GM18511 (cell line): Measurements from ENCODE around the gene IFT122.
"Not testable (repeated sequence)": the region's sequence is repeated elsewhere in the genome, so short reads cannot be mapped to it uniquely, and the experiment has no call there.

Source experiments
- ATAC-seq: cut with Tn5 transposase; IDR thresholded peaks from one replicate; pipeline ENCODE4 v1.9.1; 2021; ENCODE audit warnings: mild to moderate bottlenecking, moderate library complexity; ENCODE audit not compliant: unreplicated experiment

The IFT122 gene

DNA sequence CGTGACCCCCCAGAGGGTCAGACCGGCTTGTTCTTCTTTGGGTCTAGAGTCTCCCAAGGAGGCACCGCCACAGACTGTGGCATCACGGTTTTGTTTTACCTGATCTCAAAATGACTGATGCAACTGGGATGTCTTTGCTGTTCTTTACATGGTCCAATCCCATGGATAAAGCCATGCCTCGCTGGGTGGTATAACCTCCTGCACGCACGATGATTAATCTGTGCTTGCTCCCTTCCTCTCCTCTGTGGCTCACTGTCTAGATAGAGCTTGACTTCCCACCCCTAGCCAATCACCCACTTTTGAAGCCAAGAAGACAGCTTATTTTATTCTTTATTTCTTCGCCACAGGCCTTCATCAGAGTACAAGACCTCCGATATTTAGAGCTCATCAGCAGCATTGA lies 51.8 kb downstream of the IFT122 start:
- no peak for ATAC-seq

DNA sequence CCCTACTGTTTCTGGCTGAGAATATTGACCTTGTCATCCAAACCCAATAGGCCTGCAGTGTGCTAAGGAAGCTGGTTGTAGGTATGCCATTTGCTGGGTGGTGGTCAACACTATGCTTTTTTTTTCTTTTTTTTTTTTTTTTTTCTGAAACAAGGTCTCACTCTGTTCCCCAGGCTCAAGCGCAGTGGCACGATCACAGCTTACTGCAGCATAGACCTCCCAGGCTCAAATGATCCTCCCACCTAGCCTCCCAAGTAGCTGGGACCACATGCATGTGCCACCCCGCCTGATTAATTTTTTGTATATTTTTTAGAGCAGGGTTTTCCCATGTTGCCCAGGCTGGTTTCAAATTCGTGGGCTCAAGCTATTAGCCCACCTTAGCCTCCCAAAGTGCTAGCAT lies 52.7 kb downstream of the IFT122 start:
- ATAC-seq: no peak

DNA sequence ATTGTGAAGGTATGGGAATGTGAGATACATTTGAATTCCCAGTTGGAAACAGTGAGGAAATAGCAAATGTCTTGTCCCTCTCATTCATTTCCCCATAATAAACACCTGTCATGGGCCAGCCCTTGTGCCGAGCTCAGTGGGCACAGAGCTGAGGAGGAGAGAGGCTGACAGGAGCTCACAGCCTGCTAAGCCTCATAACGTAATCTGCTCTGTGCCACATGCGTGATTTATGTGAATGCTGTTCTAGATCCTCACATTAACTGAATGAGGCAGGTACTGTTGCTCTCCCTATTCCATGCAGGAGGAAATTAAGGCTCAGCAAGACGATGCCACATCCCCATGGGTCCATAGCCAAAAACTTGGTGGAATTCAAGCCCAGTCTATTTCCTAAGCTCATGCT lies 53.2 kb downstream of the IFT122 start:
- no peak for ATAC-seq

DNA sequence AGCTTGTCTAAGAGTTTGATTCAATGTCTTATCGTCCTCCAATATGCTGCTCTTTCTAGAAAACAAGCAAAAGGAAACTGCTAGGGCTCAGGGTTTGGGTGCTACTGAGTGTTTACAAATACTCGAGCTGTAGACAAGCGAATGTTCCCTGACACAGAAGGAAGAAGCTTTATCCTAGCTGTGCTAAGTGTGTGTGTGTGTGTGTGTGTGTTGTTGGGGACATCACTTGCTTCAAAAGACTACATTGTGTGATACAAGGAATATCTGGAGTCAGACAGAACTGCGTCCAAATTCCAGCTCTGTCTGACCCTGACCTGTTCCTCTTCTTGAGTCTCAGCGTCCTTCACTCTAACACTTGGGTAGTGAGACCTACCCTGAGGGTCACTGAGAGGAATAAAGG lies 54.5 kb downstream of the IFT122 start:
- not testable (repeated sequence) for ATAC-seq

DNA sequence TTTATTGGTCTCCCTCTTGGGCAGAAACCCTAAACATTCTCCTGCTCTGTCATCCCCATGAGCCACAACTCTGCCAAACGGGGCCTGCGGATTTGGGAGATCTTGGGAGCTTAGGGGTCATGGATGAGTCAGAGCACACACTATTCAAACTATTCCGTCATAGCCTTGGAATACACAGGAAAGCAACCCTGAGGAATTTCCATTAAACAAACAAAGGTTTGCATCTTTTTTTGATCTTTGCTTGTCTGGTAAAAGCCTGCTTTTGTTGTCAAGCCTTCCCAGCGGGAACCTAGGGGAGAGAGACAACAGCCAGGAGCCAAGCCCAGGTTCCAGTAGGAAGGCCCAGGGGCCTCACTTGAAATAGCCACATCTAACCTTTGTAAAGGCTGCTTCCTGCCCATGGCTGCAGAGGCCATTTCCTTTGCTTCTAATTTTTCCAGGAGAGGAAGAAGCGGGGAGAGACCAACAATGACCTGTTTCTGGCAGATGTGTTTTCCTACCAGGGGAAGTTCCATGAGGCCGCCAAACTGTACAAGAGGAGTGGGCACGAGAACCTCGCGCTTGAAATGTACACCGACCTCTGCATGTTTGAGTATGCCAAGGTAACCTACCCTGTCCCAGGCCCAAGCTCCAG lies 55.1 kb downstream of the IFT122 start:
- not testable (repeated sequence) for ATAC-seq

DNA sequence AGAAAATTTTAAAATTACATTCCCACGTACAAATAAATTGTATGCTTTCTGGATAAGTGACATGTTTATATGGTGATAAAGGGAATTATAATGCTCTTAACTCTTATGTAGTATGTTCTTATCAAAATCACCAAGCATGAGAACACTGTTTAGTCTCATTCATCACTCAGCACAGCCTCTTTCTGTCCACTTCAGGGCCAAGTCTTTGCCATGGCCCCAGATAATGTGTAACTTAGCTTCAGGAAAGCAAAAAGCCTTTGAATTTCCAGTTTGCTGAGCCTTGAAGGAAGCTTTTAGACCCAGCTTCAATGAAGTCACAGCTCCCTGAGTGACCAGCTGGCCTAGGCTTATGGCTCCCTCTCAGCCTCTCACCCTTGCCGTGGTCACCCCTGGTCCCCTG lies 57.9 kb downstream of the IFT122 start:
- not testable (repeated sequence) for ATAC-seq

DNA sequence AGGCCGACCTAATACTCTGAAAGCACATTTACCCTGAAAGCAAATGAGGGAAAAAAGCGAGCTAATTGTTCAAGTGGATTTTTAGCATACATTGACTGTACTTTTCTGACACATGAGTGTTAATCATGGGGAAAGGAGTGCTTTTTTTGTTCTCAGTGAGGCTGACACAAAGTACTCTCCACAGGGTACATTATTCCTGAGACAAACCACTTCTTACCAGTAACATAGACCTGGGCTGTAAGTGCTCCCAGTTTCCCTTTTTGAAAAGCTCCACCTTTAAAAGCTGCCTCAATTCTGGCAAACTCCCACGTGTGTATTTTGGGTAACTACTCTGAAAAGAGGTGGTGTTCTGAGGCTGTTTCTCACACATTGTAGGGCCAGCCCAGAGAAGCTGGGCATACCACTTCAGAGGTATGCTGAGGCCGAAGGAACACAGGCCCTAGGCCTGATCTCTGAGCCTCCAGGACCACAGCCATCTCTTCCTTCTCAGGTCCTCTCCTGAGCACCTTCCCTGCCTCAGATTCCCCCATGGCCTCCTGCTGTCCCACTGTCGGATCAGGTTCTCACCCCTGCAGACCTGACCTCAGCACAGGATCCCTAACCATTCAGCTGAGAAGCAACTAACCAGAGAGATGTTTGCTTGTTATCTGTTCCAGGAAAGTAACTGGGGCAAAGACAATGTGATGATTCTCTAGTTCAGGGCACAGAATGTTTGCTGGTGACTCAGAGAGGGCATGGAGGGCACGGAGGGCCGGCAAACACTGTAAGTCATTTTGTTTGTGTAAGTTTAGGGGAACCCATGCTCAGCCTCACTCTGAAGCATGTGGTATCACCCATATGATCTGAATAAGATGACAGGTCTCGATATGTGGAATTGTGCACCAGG lies 58.8 kb downstream of the IFT122 start:
- not testable (repeated sequence) for ATAC-seq

DNA sequence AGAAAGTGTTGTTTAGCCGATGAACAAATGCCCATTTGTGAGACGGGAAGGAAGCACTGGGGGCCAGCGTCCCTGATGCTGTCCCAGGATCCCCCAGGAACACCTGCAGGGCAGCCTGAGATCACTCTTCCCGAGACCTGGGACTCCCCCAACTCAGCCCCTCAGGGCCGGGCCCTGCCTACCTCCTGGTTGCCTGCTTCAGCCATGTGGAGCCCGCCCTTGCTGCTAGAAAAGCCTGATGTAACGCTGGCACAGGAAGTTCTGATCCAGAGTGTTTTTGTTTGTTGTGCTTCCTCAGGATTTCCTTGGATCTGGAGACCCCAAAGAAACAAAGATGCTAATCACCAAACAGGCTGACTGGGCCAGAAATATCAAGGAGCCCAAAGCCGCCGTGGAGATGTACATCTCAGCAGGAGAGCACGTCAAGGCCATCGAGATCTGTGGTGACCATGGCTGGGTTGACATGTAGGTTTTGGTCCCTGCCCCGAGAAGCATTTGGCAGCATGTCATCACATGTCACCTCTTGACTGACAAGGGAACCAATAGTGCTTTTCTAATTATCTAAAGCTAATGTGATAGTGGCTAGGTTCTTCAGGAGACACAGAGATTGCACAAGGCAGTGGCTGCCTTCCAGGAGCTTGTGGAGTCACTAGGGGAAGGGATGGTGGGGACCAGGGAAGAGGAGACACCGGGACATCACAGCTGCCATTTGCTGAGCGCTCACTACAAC lies 59.7 kb downstream of the IFT122 start:
- not testable (repeated sequence) for ATAC-seq

DNA sequence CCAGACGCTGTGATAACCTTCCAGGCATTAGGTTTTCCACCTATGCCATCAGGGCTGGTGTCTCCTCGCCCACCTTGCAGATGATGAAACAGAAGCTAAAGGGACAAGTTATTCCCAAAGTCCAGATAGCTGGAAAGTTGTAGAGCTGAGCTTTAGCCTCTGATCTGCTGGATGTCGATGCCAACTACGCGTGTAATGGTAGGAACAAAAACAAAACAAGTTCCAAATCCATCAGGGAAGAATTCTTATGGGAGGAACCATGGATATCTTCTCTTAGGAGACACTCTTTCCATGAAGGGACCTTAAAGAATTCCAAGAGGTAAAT lies 60.3 kb downstream of the IFT122 start:
- no peak for ATAC-seq

DNA sequence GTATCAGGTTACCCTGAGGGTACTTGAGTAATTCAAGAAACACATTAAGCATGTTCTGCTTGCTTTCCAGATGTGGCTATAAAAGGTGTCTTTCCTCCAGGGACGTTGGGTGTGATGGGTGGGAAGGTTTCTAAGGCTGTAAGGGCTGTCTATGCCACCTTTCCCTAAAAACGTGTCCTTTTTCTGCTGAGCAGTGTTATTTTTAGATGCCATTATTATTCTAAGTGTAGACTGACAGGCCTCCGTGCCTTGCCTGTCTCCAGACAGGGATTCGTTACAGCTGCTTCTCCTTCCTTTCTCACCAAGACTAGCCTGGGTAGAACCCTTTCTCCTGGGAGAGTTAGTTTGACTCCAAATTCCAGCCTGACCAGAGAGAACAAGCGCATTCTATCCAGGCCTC lies 61.6 kb downstream of the IFT122 start:
- ATAC-seq: no peak

DNA sequence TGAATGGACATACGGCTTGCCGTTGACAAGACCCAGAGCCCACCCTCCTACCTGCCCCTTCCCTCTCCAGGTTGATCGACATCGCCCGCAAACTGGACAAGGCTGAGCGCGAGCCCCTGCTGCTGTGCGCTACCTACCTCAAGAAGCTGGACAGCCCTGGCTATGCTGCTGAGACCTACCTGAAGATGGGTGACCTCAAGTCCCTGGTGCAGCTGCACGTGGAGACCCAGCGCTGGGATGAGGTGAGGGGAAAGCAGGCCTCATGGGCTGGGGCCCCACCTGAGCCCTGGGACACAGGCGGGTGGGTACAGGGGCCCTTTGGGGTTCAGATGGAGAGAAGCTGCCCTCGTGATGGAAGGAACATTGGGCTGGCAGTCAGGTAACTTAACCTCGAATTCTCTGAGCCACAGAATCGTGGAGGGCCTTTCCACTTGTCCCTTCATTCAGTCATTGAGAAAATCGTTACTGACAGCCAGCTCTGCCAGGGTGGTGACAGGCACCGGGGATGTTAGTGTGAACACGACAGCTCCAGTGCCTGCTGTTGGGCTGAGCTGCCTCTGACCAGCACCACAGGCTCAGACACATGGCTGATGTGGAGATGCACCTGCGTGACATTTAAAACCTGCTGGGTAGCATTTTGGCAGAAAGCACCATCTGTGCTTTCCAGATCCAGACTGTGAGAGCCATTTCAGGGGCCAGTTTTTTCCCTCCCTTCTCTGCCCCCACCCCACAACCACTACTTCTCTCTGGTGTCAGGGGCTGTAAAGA lies 62.8 kb downstream of the IFT122 start:
- ATAC-seq: no peak

DNA sequence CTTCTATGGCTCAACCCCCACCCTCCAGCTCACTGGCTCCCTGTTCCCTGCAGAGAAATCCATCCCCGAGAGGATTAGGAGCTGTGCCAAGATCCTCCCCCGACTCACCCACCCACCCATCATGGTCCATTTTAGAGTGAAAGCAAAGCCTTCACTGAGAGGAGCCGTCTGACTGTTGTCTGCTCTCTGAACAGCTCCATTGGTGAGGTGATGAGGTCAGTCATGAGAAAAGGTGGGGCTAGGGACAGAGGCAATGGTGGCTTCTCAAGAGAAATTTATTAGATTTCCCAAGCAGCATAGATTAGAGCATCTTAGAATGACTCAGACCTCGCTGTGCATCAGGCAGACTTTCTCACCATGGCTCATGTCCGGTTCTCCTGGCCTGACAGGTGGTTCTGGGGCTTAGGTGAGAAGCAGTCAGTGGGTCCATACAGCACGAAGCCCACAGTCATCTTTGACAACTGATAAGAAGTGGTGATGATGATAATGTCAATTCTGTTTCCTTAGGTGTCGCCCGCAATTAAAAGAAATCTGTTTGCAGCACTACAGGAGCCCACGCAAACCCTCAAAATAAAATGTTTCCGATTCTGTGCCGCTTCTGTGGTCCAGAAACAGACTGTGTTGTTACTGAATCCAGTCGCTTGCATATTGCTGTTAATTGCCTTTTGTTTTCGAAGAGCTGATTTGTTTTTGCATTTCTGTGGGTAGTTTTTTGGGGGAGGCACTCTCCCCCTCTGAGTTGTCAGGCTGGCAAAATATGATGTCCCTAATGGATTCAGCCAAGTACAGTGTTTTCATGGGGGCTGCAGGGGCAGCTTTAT lies 63.7 kb downstream of the IFT122 start:
- ATAC-seq: no peak

DNA sequence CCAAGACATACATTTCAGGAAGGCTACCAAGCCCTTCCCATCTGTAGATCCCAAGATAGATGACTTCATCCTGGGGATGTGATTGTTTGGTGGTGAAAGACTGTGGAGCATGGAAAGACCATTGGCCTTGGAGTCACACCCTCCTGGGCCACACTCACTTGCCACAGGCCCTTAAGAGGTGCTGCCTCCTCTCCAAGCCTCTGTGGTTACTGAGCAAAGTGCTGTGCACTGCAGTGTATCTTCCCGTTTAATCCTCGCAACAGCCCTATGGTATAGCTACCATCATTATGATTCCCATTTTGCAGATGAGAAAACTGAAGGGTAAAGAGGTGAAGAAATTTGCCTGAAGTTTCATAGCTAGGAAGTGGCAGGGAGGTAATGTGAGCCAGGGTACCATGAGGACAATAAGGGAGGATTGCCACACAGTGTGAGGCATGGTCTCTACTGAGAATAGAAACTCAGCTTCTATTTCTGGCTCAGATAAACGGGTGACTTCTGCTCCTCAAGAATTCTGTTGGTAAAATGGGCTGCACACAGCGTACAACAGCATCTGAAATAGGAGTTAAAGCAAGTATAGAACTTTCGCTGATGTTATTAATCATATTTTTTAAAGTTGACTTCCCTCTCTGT lies 64.6 kb downstream of the IFT122 start:
- no peak for ATAC-seq

DNA sequence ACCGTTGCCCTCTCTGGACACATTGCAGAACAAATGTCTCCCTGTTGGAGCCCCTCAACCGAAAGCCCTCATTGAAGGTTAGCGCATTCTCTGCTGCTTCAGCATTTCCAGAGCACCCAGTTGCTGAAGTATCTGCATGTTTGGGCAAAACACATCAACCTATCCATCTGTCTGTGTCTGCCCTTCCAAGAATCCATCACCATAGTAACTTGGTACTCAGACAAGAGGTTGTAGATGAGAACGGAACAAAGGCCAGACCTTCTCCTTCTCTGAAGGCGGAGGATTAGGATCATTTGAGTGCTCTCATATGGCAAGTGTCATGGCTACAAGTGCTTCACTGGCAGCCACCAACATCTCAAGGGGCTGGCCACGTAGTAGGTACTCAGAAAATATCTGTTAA lies 65.3 kb downstream of the IFT122 start:
- no peak for ATAC-seq

DNA sequence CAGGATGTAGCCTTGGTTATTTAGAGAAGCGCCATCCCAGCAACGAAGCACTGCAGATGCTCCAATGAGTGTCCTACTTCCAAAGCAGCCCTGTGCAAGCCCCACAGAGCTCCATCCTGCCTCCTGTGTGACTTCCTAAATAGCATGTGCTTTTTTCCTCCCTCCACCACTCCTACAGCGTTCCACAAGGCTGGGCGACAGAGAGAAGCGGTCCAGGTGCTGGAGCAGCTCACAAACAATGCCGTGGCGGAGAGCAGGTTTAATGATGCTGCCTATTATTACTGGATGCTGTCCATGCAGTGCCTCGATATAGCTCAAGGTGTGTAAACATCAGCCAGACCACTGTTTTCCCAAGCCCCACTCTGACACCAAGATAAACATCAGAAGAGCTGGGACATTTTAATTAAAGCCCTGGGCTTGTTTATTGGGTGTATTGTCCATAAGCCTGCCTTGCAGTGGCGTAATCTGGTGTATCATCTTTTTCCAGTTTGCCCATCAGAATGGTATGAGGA lies 66.3 kb downstream of the IFT122 start:
- no peak for ATAC-seq

DNA sequence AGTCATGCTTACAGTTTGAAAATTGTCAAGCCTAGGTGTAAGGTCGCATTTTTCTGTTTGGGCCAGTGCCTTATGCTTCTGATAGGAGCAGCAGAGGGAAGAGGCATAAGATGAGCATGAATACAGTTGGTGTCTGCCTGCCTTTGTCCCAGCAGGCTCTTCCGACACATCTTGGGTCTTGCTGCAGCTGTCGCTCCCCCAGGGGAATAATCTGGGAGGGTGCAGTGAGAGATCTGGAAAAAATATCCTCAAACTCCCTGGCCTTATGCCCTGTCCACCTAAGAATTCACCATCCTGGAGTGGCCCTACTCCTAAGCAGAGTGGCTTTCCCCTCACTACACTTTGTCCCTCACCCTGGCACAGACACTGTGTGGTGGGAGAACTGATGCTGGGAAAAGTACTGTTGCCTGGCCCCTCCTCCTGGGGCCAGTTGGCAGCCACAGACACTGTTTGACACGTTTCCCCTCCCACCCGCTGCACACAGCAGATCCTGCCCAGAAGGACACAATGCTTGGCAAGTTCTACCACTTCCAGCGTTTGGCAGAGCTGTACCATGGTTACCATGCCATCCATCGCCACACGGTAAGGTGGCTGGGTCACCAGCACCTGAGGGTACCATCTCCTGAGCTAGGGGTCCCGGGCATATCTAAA lies 67.3 kb downstream of the IFT122 start:
- ATAC-seq: no peak

DNA sequence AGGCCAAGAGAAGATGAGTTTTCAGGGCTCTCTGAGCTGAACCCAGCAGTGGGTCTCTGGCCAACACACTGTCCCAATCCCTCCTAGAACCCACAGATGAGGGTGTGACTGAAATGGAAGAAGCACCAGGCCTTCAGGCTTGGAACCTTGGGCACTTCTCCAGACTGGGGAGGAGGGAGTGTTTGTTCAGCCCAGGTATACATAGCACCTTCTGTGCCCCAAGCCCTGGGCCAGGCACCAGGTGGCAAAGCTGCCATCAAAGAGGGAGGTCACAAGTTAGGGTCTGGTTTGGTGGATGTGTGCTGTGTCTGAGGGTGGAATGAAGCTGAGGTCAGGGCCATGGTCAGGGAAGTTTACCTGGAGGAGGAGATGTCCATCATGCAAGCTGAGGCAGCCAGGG lies 72.6 kb downstream of the IFT122 start:
- ATAC-seq: no peak

DNA sequence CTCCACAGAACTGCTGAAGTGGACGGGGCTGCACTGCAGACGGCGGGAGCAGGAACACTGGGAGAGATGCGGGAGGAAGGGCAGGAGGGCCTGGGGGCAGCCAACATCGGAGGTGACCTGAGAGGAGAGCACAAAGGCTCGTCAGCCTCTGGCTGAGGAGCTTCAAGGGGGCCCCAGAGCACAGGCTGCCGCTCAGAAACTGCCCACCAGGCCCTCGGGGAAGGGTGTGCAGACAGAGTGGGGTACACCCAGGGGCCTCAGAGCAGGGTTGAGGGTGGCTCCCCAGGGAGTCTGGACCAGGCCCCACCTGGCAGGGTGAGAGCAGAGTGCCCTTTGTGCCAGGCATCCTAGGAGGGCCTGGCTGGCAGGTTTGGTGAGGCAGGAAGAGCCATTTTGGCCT lies 73.7 kb downstream of the IFT122 start:
- no peak for ATAC-seq

DNA sequence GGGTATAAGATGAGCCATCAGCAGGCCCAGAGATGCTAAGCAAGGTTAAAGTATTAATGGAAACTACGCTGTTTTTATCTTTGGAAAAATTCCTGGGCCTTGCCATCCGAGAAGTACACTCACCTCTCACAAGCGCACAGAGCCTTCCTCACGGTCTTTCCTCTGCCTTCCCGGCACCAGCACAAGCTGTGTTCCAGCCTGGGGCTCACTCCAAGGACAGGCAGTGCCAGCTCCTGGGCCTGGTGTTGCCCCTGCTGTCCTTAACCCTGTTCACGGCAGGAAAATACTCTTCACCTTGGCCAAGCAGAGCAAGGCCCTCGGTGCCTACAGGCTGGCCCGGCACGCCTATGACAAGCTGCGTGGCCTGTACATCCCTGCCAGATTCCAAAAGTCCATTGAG lies 74.1 kb downstream of the IFT122 start:
- ATAC-seq: no peak
